GM23338 (cell line): ENCODE results near the gene CD300H. TPM values are rescaled to one million over a fixed set of nuclear protein-coding genes. Genes with fewer than 3 reads are reported as not detected.
"Not testable (repeated sequence)": the region's sequence is repeated elsewhere in the genome, so short reads cannot be mapped to it uniquely, and the experiment has no call there.

Experiments
- ATAC-seq: fragments of 200-7000 bp; cut with Tn5 transposase; 3 replicates; pipeline ENCODE4 v1.9.1; 2020
- DNase-seq: peaks from one replicate; pipeline ENCODE4 v3.0.0-alpha.2; 2015; ENCODE audit warnings: low spot score
- H2AFZ ChIP-seq: fragments of 200-600 bp; sonication (generic); 2 replicates; pipeline ENCODE4 v1.8.0; 2016; ENCODE audit warnings: antibody characterized with exemption, mild to moderate bottlenecking, moderate library complexity
- H3F3A ChIP-seq: fragments of 200-600 bp; sonication (generic); replicated peaks from 2 replicates; pipeline ENCODE4 v1.8.0; 2017; ENCODE audit warnings: antibody characterized with exemption, mixed run types, low read depth
- H3K27ac ChIP-seq: fragments of 200-600 bp; sonication (generic); 2 replicates; pipeline ENCODE4 v1.6.1; 2016; ENCODE audit warnings: low read depth
- H3K27me3 ChIP-seq: fragments of 200-600 bp; sonication (generic); 2 replicates; pipeline ENCODE4 v1.8.0; 2016; ENCODE audit warnings: mild to moderate bottlenecking, mixed run types, moderate library complexity; ENCODE audit not compliant: insufficient read depth
- H3K36me3 ChIP-seq: fragments of 200-600 bp; sonication (generic); 2 replicates; pipeline ENCODE4 v1.8.0; 2016; ENCODE audit warnings: mild to moderate bottlenecking; ENCODE audit not compliant: insufficient read depth
- H3K4me1 ChIP-seq: fragments of 200-600 bp; sonication (generic); 2 replicates; pipeline ENCODE4 v1.8.0; 2016; ENCODE audit warnings: mild to moderate bottlenecking, moderate library complexity; ENCODE audit not compliant: insufficient read depth
- H3K4me2 ChIP-seq: fragments of 200-600 bp; sonication (generic); 2 replicates; pipeline ENCODE4 v1.7.1; 2017; ENCODE audit warnings: mixed run types
- H3K4me3 ChIP-seq: fragments of 200-600 bp; sonication (generic); 2 replicates; pipeline ENCODE4 v1.6.1; 2016; ENCODE audit warnings: mixed run types
- H3K79me2 ChIP-seq: fragments of 200-600 bp; sonication (generic); replicated peaks from 2 replicates; pipeline ENCODE4 v1.8.0; 2017; ENCODE audit warnings: mild to moderate bottlenecking; ENCODE audit not compliant: insufficient read depth
- H3K9me2 ChIP-seq: fragments of 200-600 bp; sonication (generic); 2 replicates; pipeline ENCODE4 v1.8.0; 2017; ENCODE audit not compliant: insufficient read depth
- H4K20me1 ChIP-seq: fragments of 200-600 bp; sonication (generic); replicated peaks from 2 replicates; pipeline ENCODE4 v1.8.0; 2017; ENCODE audit warnings: mild to moderate bottlenecking; ENCODE audit not compliant: insufficient read depth
- H3K27ac Mint-ChIP-seq: 2 replicates; pipeline ENCODE4 v1.8.0; 2020; ENCODE audit warnings: inconsistent platforms, mild to moderate bottlenecking, moderate library complexity, mixed read lengths
- H3K27me3 Mint-ChIP-seq: 3 replicates; pipeline ENCODE4 v1.8.0; 2022; ENCODE audit warnings: low read depth, mild to moderate bottlenecking, moderate library complexity, mixed read lengths, inconsistent platforms; ENCODE audit not compliant: insufficient read depth, poor library complexity
- H3K36me3 Mint-ChIP-seq: 3 replicates; pipeline ENCODE4 v1.8.0; 2021; ENCODE audit warnings: low read depth, mild to moderate bottlenecking, inconsistent platforms, moderate library complexity, mixed read lengths
- H3K4me1 Mint-ChIP-seq: 3 replicates; pipeline ENCODE4 v1.8.0; 2020; ENCODE audit warnings: mild to moderate bottlenecking, inconsistent platforms, mixed read lengths
- H3K4me3 Mint-ChIP-seq: 3 replicates; pipeline ENCODE4 v1.8.0; 2021; ENCODE audit warnings: moderate library complexity, mild to moderate bottlenecking, inconsistent platforms, mixed read lengths
- H3K9me3 Mint-ChIP-seq: 3 replicates; pipeline ENCODE4 v1.8.0; 2020; ENCODE audit warnings: moderate library complexity, mild to moderate bottlenecking, inconsistent platforms, mixed read lengths
- CREB1 ChIP-seq: fragments of 250-450 bp; sonication (Bioruptor Pico); IDR thresholded peaks from 2 replicates; pipeline ENCODE4 v1.5.0; 2020; ENCODE audit warnings: low read depth, mild to moderate bottlenecking, moderate library complexity
- ZNF331 ChIP-seq: fragments of 250-450 bp; sonication (Bioruptor Pico); IDR thresholded peaks from 2 replicates; pipeline ENCODE4 v1.5.0; 2020; ENCODE audit warnings: low read depth, mild to moderate bottlenecking, moderate library complexity
- polyA plus RNA-seq: library from polyadenylated mRNA; unstranded; fragments of >200 nt; fragmentation: Nextera tagmentation; extraction: Ambion mirVana; gene quantifications from 2 replicates; pipeline ENCODE4 v1.2.1, GENCODE V29; 2016
- total RNA-seq: library from RNA; depleted of rRNA; stranded (reverse); fragments of >200 nt; shearing (Covaris generic); gene quantifications from 2 replicates; pipeline ENCODE4 v1.2.3, GENCODE V29; 2014
- TF ChIP-seq, protein P1 (sequence below): IDR thresholded peaks from one replicate; pipeline ENCODE4 v1.6.1; 2018; ENCODE audit warnings: antibody characterized with exemption; ENCODE audit not compliant: unreplicated experiment

The CD300H gene
- total and polyA plus RNA-seq, 2 experiments from 2014 or later = not detected

DNA sequence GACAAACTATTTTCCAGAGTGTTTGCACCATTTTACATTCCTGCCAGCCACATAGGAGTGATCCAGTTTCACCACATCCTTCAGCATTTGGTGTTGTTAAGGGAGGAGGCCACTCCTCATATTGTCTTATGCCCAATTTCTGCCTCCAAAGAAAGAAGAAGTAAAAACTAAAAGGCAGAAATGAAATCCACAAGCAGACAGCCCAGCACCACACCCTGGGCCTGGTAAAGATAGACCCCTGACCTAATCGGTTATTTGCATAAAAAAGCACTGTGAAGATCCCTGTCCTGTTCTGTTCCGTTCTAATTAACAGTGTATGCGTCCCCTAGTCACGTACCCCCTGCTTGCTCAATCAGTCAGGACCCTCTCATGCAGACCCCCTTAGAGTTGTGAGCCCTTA is 8.9 kb downstream of the CD300H start:
- H3F3A ChIP-seq, DNase-seq, H3K27ac Mint-ChIP-seq: not testable (repeated sequence)

DNA sequence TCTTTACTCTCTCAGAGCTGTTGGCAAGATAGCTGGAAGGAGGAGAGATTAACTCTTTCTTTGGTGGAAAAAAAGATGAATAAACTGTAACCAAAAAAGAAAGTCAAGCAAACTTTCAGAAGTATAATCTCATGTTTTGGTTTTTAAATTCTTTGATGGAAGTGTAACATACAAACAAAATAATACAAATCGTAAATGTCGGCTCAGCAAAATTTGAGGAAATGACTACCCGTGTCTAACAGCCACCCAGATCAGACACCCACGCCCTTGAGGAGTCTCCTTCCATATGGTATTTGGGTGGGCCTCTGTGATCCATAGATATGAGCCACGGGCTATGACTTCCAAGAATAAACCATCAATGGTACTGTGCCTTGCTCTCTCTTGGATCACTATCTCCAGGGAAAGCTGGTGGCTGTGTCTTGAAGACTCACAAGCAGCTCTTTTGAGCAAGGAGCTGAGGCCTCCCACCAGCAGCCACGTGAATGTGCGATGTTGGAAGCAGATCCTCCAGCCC is 11.8 kb downstream of the CD300H start:
- ATAC-seq = no peak
- no peak overlapping the region for H3K27ac Mint-ChIP-seq
- Histone ChIP-seq H3K4me3 (no peak overlapping the region), H2AFZ (no peak overlapping the region), H3K27me3 (no peaks in the 10 kb centered on the region), H3K79me2 (no peaks in the 10 kb centered on the region), H4K20me1 (no peaks in the 10 kb centered on the region), H3K4me1 (0 out of 2 replicates have a peak, but pooled peaks cover 4% of the 10 kb centered on the region), H3K9me2 (0 out of 2 replicates have a peak, but pooled peaks cover 4% of the 10 kb centered on the region), H3K27ac (no peak overlapping the region), H3K4me2 (no peak overlapping the region), H3K36me3 (0 out of 2 replicates have a peak, but pooled peaks cover 3% of the 10 kb centered on the region), H3F3A (no peaks in the 10 kb centered on the region)
- no peak overlapping the region for H3K4me3 Mint-ChIP-seq
- H3K36me3 Mint-ChIP-seq = peaks cover 19% of the 10 kb centered on the region
- peaks cover 12% of the 10 kb centered on the region for H3K27me3 Mint-ChIP-seq
- TF ChIP-seq ZNF331 (CRISPR knock-in tag) = no peak
- no peak for TF ChIP-seq CREB1
- no peak for DNase-seq
- H3K9me3 Mint-ChIP-seq = peaks cover 33% of the 10 kb centered on the region
- peaks cover 8% of the 10 kb centered on the region; the same call in 2 of the 3 replicates for H3K4me1 Mint-ChIP-seq

More for the DNA sequence above, 8.9 kb downstream of the CD300H start:
- not testable (repeated sequence) for H3K27me3 ChIP-seq, H3K27ac ChIP-seq, H3K36me3 ChIP-seq, H2AFZ ChIP-seq, H3K27me3 Mint-ChIP-seq, H3K79me2 ChIP-seq, ATAC-seq, H3K4me1 Mint-ChIP-seq, H3K4me3 Mint-ChIP-seq, H3K4me1 ChIP-seq, H4K20me1 ChIP-seq, H3K9me2 ChIP-seq, H3K4me3 ChIP-seq
- H3K9me3 Mint-ChIP-seq = peaks cover 33% of the 10 kb centered on the region
- H3K4me2 ChIP-seq = peak overlapping the region; percentile 50; the same call in 1 of the 2 replicates
- H3K36me3 Mint-ChIP-seq = peaks cover 19% of the 10 kb centered on the region

DNA sequence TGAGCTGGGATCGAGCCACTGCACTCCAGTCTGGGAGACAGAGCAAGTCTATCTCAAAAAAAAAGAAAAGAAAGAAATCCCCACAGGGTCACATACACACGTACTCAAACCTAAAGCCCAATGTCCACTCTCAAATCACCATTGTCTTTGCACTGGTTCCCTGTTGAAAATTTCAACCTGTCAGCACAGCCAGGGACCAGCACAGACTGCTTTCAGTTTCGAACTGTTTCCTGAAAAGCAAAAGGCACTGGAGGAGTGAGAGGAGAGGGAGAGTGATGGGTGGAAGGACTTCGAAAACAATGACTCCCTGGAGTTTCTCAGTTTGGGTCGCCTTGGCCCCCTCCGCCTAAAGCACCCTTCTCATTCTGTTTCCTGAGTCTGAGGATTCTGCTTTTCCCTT is 12.4 kb downstream of the CD300H start:
- Histone ChIP-seq H3K9me2 (0 out of 2 replicates have a peak, but pooled peaks cover 4% of the 10 kb centered on the region), H3K4me2 (no peak overlapping the region), H3K27me3 (no peaks in the 10 kb centered on the region), H3K4me1 (0 out of 2 replicates have a peak, but pooled peaks cover 4% of the 10 kb centered on the region), H2AFZ (no peak overlapping the region), H4K20me1 (no peaks in the 10 kb centered on the region), H3K36me3 (0 out of 2 replicates have a peak, but pooled peaks cover 3% of the 10 kb centered on the region), H3K4me3 (no peak overlapping the region), H3K27ac (no peak overlapping the region), H3F3A (no peaks in the 10 kb centered on the region), H3K79me2 (no peaks in the 10 kb centered on the region)
- Mint-ChIP-seq H3K4me1 (peaks cover 8% of the 10 kb centered on the region), H3K36me3 (peaks cover 19% of the 10 kb centered on the region), H3K27ac (no peak overlapping the region), H3K4me3 (no peak overlapping the region), H3K27me3 (peaks cover 12% of the 10 kb centered on the region), H3K9me3 (peaks cover 33% of the 10 kb centered on the region)
- ATAC-seq = no peak
- TF ChIP-seq, protein P1, sequence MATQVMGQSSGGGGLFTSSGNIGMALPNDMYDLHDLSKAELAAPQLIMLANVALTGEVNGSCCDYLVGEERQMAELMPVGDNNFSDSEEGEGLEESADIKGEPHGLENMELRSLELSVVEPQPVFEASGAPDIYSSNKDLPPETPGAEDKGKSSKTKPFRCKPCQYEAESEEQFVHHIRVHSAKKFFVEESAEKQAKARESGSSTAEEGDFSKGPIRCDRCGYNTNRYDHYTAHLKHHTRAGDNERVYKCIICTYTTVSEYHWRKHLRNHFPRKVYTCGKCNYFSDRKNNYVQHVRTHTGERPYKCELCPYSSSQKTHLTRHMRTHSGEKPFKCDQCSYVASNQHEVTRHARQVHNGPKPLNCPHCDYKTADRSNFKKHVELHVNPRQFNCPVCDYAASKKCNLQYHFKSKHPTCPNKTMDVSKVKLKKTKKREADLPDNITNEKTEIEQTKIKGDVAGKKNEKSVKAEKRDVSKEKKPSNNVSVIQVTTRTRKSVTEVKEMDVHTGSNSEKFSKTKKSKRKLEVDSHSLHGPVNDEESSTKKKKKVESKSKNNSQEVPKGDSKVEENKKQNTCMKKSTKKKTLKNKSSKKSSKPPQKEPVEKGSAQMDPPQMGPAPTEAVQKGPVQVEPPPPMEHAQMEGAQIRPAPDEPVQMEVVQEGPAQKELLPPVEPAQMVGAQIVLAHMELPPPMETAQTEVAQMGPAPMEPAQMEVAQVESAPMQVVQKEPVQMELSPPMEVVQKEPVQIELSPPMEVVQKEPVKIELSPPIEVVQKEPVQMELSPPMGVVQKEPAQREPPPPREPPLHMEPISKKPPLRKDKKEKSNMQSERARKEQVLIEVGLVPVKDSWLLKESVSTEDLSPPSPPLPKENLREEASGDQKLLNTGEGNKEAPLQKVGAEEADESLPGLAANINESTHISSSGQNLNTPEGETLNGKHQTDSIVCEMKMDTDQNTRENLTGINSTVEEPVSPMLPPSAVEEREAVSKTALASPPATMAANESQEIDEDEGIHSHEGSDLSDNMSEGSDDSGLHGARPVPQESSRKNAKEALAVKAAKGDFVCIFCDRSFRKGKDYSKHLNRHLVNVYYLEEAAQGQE = no peak
- TF ChIP-seq ZNF331 (CRISPR knock-in tag) = no peak
- DNase-seq = no peak
